H1 (cell line): ENCODE results near the gene ATP2B1. TPM values are rescaled to one million over a fixed set of nuclear protein-coding genes. Genes with fewer than 3 reads are reported as not detected.

Experiments used
- CTCF ChIA-PET: fragments of 300-600 bp; sonication (Branson Sonifier 250); formaldehyde crosslinking; loops from one replicate; lab custom pipeline; 2021; ENCODE audit not compliant: partially characterized antibody; lab: Charles Lee
- POLR2A ChIA-PET: fragments of 300-600 bp; sonication (Branson Sonifier 250); formaldehyde crosslinking; loops from one replicate; lab custom pipeline; 2021; ENCODE audit warnings: inconsistent platforms; ENCODE audit not compliant: partially characterized antibody; lab: Charles Lee
- DNase-seq, 2 experiments: peaks; one replicate each; pipeline versions ENCODE4 v3.0.0 to v3.0.0-alpha.2; 2010 to 2022; ENCODE audit warnings: low spot score in 2 of 2, low read depth in 1 of 2, mixed read lengths in 1 of 2
- FAIRE-seq: peaks from 2 replicates; lab custom pipeline; 2011; peaks lifted over from hg19 to GRCh38; lab: Jason Lieb, UNC
- H2AFZ ChIP-seq: 2 replicates; pipeline ENCODE4 v1.8.1; 2012; ENCODE audit warnings: low read length, inconsistent platforms
- H2AK5ac ChIP-seq: 2 replicates; pipeline ENCODE4 v1.6.1; 2013; ENCODE audit warnings: low read depth, low read length
- H2BK120ac ChIP-seq: replicated peaks from 2 replicates; pipeline ENCODE3; 2013; ENCODE audit warnings: low read depth, low read length, inconsistent platforms
- H2BK12ac ChIP-seq: 2 replicates; pipeline ENCODE4 v1.6.1; 2013; ENCODE audit warnings: low read depth, low read length
- H2BK15ac ChIP-seq: 2 replicates; pipeline ENCODE4 v1.6.1; 2013; ENCODE audit warnings: low read length
- H2BK20ac ChIP-seq: 2 replicates; pipeline ENCODE4 v1.6.1; 2013; ENCODE audit warnings: low read length
- H2BK5ac ChIP-seq: 2 replicates; pipeline ENCODE4 v1.6.1; 2013; ENCODE audit warnings: low read depth, low read length
- H3K14ac ChIP-seq: 2 replicates; pipeline ENCODE4 v1.6.1; 2013; ENCODE audit warnings: inconsistent platforms; ENCODE audit not compliant: insufficient read length
- H3K18ac ChIP-seq: 2 replicates; pipeline ENCODE4 v1.6.1; 2013; ENCODE audit warnings: low read length; ENCODE audit errors: extremely low read depth
- H3K23ac ChIP-seq: 2 replicates; pipeline ENCODE4 v1.6.1; 2013; ENCODE audit warnings: inconsistent platforms; ENCODE audit not compliant: insufficient read length
- H3K23me2 ChIP-seq: 2 replicates; pipeline ENCODE4 v1.6.1; 2013; ENCODE audit warnings: low read depth, low read length
- H3K27ac ChIP-seq: 2 replicates; pipeline ENCODE4 v1.6.1; 2011; ENCODE audit warnings: low read depth, low read length, inconsistent platforms
- H3K27me3 ChIP-seq, 4 experiments: replicated peaks in 1 of 4; 1 replicate in 1 of 4; 2 replicates in 3 of 4; pipeline versions ENCODE4 v1.6.1 to v1.8.1; 2011 to 2013; ENCODE audit warnings: low read length in 3 of 4, mild to moderate bottlenecking in 3 of 4, inconsistent platforms in 2 of 4, mixed read lengths in 2 of 4, moderate library complexity in 1 of 4; ENCODE audit not compliant: control insufficient read depth in 3 of 4, insufficient read depth in 3 of 4; ENCODE audit errors: extremely low read depth in 1 of 4
- H3K36me3 ChIP-seq, 4 experiments: 2 replicates each; pipeline versions ENCODE4 v1.6.1 to v1.8.1; 2011 to 2013; ENCODE audit warnings: mild to moderate bottlenecking in 4 of 4, low read length in 3 of 4, moderate library complexity in 2 of 4, control low read depth in 1 of 4, inconsistent platforms in 1 of 4; ENCODE audit not compliant: insufficient read depth in 4 of 4, control insufficient read depth in 2 of 4
- H3K4ac ChIP-seq: replicated peaks from 2 replicates; pipeline ENCODE3; 2013; ENCODE audit warnings: low read length, low read depth, mixed read lengths, inconsistent platforms; ENCODE audit not compliant: insufficient read length
- H3K4me1 ChIP-seq, 4 experiments: replicated peaks in 1 of 4; 1 replicate in 1 of 4; 2 replicates in 3 of 4; pipeline versions ENCODE4 v1.6.1 to v1.8.1; 2011 to 2013; ENCODE audit warnings: low read length in 3 of 4, inconsistent platforms in 2 of 4, mixed read lengths in 1 of 4; ENCODE audit not compliant: insufficient read depth in 4 of 4, control insufficient read depth in 3 of 4
- H3K4me2 ChIP-seq, 2 experiments: 2 replicates each; pipeline versions ENCODE4 v1.6.1 to v1.8.1; 2011 to 2013; ENCODE audit warnings: low read depth in 2 of 2, low read length in 2 of 2, control low read depth in 1 of 2, inconsistent platforms in 1 of 2, mild to moderate bottlenecking in 1 of 2; ENCODE audit not compliant: insufficient read depth in 1 of 2
- H3K4me3 ChIP-seq, 4 experiments: fragments of 200-600, 300-600 bp in 1 of 4; sonication (generic), shearing (Covaris generic), sonication (Bioruptor Twin) in 1 of 4; 2 replicates each; pipeline versions ENCODE4 v1.5.1 to v1.8.1; 2011 to 2016; ENCODE audit warnings: low read length in 4 of 4, low read depth in 3 of 4, control low read depth in 2 of 4, inconsistent platforms in 2 of 4, mild to moderate bottlenecking in 2 of 4, mixed read lengths in 1 of 4, moderate library complexity in 1 of 4; ENCODE audit not compliant: insufficient read depth in 2 of 4; ENCODE audit errors: extremely low read depth in 1 of 4
- H3K56ac ChIP-seq: replicated peaks from 2 replicates; pipeline ENCODE3; 2013; ENCODE audit warnings: low read depth, mild to moderate bottlenecking, mixed read lengths, low read length, inconsistent platforms; ENCODE audit not compliant: insufficient read length
- H3K79me1 ChIP-seq: 2 replicates; pipeline ENCODE4 v1.6.1; 2013; ENCODE audit warnings: low read depth, low read length, control low read depth
- H3K79me2 ChIP-seq, 2 experiments: 2 replicates each; pipeline versions ENCODE4 v1.6.1 to v1.8.1; 2012 to 2013; ENCODE audit warnings: low read length in 2 of 2, mild to moderate bottlenecking in 2 of 2, inconsistent platforms in 1 of 2; ENCODE audit not compliant: insufficient read depth in 2 of 2, control insufficient read depth in 1 of 2
- H3K9ac ChIP-seq, 4 experiments: replicated peaks in 1 of 4; 1 replicate in 1 of 4; 2 replicates in 3 of 4; pipeline versions ENCODE4 v1.6.1 to v1.8.1; 2011 to 2013; ENCODE audit warnings: low read depth in 3 of 4, low read length in 3 of 4, control low read depth in 2 of 4, mild to moderate bottlenecking in 2 of 4, moderate library complexity in 2 of 4, inconsistent platforms in 1 of 4; ENCODE audit errors: extremely low read depth in 1 of 4
- H3K9me3 ChIP-seq, 2 experiments: 2 replicates each; pipeline versions ENCODE4 v1.6.1 to v1.8.1; 2012 to 2013; ENCODE audit warnings: mild to moderate bottlenecking in 2 of 2, moderate library complexity in 2 of 2, control low read depth in 1 of 2, inconsistent platforms in 1 of 2, low read depth in 1 of 2, low read length in 1 of 2, mixed read lengths in 1 of 2; ENCODE audit not compliant: insufficient read depth in 2 of 2
- H4K20me1 ChIP-seq, 2 experiments: replicated peaks in 1 of 2; 2 replicates each; pipeline versions ENCODE3 to v1.8.1; 2011 to 2013; ENCODE audit warnings: inconsistent platforms in 2 of 2, low read length in 2 of 2, mild to moderate bottlenecking in 1 of 2; ENCODE audit not compliant: insufficient read depth in 2 of 2, control insufficient read depth in 1 of 2
- H4K5ac ChIP-seq: 2 replicates; pipeline ENCODE4 v1.6.1; 2013; ENCODE audit warnings: low read length, low read depth, mixed read lengths, inconsistent platforms; ENCODE audit not compliant: insufficient read length
- H4K8ac ChIP-seq: 2 replicates; pipeline ENCODE4 v1.8.0; 2013; ENCODE audit warnings: mild to moderate bottlenecking, moderate library complexity, low read length, inconsistent platforms; ENCODE audit not compliant: insufficient read depth; ENCODE audit errors: extremely low read depth
- H4K91ac ChIP-seq: replicated peaks from 2 replicates; pipeline ENCODE3; 2013; ENCODE audit warnings: low read length, mixed read lengths, inconsistent platforms; ENCODE audit not compliant: insufficient read length
- WGBS, 2 experiments: shearing (Covaris generic) in 1 of 2; methylation state at CpG; one replicate each; pipeline versions ENCODE4 v1.1.6 to v1.1.7; 2013 to 2015; ENCODE audit warnings: low lambda C conversion rate in 2 of 2, mixed read lengths in 2 of 2, inconsistent platforms in 1 of 2, low coverage in 1 of 2, missing lambda C conversion rate in 1 of 2; ENCODE audit not compliant: insufficient replicate concordance in 2 of 2, insufficient coverage in 1 of 2, insufficient read length in 1 of 2; ENCODE audit errors: extremely low coverage in 1 of 2, missing lambda C conversion rate in 1 of 2; 5-methylcytosine and 5-hydroxymethylcytosine counted together
- polyA plus RNA-seq, 7 experiments: library from polyadenylated mRNA; depleted of rRNA in 3 of 7; stranded (reverse) in 5 of 7; unstranded in 2 of 7; fragments of >200 nt in 5 of 7; fragments of 200-250 nt in 2 of 7; gene quantifications; 1 replicate in 5 of 7; 2 replicates in 1 of 7; 4 replicates in 1 of 7; pipeline versions ENCODE4 v1.2.1 to v1.2.3, GENCODE V29; 2011 to 2013; ENCODE audit warnings: missing spikeins in 2 of 7, mixed read lengths in 2 of 7
- total RNA-seq: library from RNA; stranded (reverse); fragmentation: NEBNext Ultra II Directional; extraction: Animal tissue kit (Norgen Biotek cat#: 25700); gene quantifications from 2 replicates; pipeline ENCODE4 v1.2.1, GENCODE V29; 2021

The ATP2B1 gene
- total and polyA plus RNA-seq, 2 of the 8 experiments (the other 6 are each of a cell fraction or from before 2014, with no cell fraction given): 4.3 to 32.0 TPM

GRCh38 chr12:89752341-89752740 is 43.7 kb upstream of the ATP2B1 start:
- no peak overlapping the region for H4K8ac ChIP-seq
- no peak overlapping the region for H3K18ac ChIP-seq
- no peak overlapping the region for H2BK12ac ChIP-seq
- no peaks in the 10 kb centered on the region for H3K4me1 ChIP-seq
- no peaks in the 10 kb centered on the region for H3K23me2 ChIP-seq
- H2BK5ac ChIP-seq: no peak overlapping the region
- no peak overlapping the region for H2BK15ac ChIP-seq
- no peaks in the 10 kb centered on the region for H3K79me2 ChIP-seq
- no peak overlapping the region for H3K27ac ChIP-seq
- no peaks in the 10 kb centered on the region for H3K79me1 ChIP-seq
- H4K5ac ChIP-seq: no peak overlapping the region
- no peak overlapping the region for H3K14ac ChIP-seq
- no peaks in the 10 kb centered on the region; a peak in 1 of 7 replicates for H3K27me3 ChIP-seq
- WGBS, 2 experiments: 100% methylated on average over 1 of the region's 1 CpG; no CpG with 5 or more reads in 1 of the 2 experiments
- no peak for FAIRE-seq
- no peak overlapping the region for H3K4me3 ChIP-seq
- H4K91ac ChIP-seq: no peak overlapping the region
- ChIA-PET POLR2A (no interaction called here), CTCF (interaction anchor here (0.8 kb wide), 1 partner anchor 15 kb away, joined by 3 read pairs; no protein-coding TSS in a partner anchor)
- no peak overlapping the region for H3K56ac ChIP-seq
- H3K9me3 ChIP-seq: no peaks in the 10 kb centered on the region
- no peak overlapping the region for H3K23ac ChIP-seq
- no peak overlapping the region for H2AFZ ChIP-seq
- no peak overlapping the region for H2AK5ac ChIP-seq
- H2BK20ac ChIP-seq: no peak overlapping the region
- no peak overlapping the region for H3K4me2 ChIP-seq
- no peaks in the 10 kb centered on the region for H3K36me3 ChIP-seq
- H3K4ac ChIP-seq: no peak overlapping the region
- H4K20me1 ChIP-seq: no peaks in the 10 kb centered on the region
- H3K9ac ChIP-seq: no peak overlapping the region
- H2BK120ac ChIP-seq: no peak overlapping the region
- no peak for DNase-seq
